DND-41 (cell line): Measurements from ENCODE around the gene ZNF83.

Experiments
- CTCF ChIP-seq: IDR thresholded peaks from 2 replicates; pipeline ENCODE4 v1.5.1; 2012; ENCODE audit warnings: borderline replicate concordance, low read length, moderate library complexity, mild to moderate bottlenecking; ENCODE audit not compliant: poor library complexity, severe bottlenecking; ENCODE audit errors: extremely low read depth
- EZH2 ChIP-seq: IDR thresholded peaks from 3 replicates; pipeline ENCODE4 v1.6.1; 2012; ENCODE audit warnings: borderline replicate concordance, low read depth, mild to moderate bottlenecking, moderate library complexity, low read length, inconsistent platforms; ENCODE audit not compliant: severe bottlenecking

GRCh38 chr19:52667972-52668371, 29.8 kb upstream of the ZNF83 start:
- TF ChIP-seq CTCF (no peak), EZH2 (no peak)
